ENCODE measurements around the gene ADORA3.

Gene ADORA3

DNA sequence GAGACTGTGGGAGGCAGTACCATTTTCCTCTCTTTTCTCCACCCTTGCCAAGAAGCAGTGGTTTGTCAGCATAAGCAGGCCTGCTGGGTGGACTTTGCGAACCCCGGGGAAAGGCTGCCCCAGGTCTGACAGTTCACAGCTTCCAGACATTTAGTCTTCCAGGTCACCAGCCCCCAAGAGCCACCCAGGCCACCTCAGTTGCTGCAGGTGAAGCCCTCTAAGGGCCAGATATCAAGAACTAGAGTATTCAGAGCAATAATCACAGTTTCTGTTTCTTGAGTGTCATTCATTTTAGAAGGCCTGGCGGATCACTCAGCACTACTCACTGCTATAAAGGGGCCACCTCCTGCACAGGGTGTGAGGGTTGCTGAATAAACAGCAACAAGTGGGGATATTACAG is 9.5 kb upstream of the ADORA3 start:
- no peaks in the 10 kb centered on the region for H3K79me2 ChIP-seq (ENCODE audit: control insufficient read depth, insufficient read depth, low read length)
- no peaks in the 10 kb centered on the region for H3K36me3 ChIP-seq (ENCODE audit: control insufficient read depth, insufficient read depth, low read length)
- no peak overlapping the region for H3K27ac ChIP-seq (ENCODE audit: low read depth, low read length)
- H3K4me3 ChIP-seq (ENCODE audit: low read length), result no peak overlapping the region
- H2AK5ac ChIP-seq (ENCODE audit: low read length), result no peak overlapping the region
- H3K79me1 ChIP-seq (ENCODE audit: low read length), result no peaks in the 10 kb centered on the region
- no peak for DNase-seq
- H4K8ac ChIP-seq (ENCODE audit: low read depth, low read length), result no peak overlapping the region
- no peak overlapping the region for H2BK5ac ChIP-seq (ENCODE audit: low read length)
- H3K27me3 ChIP-seq (ENCODE audit: insufficient read depth, low read length, poor library complexity), result no peaks in the 10 kb centered on the region
- no peak overlapping the region for H3K9ac ChIP-seq (ENCODE audit: low read length)
- H3K18ac ChIP-seq (ENCODE audit: low read length), result no peak overlapping the region
- no peak overlapping the region for H3K4ac ChIP-seq (ENCODE audit: low read depth, low read length)
- no peak overlapping the region for H3K4me2 ChIP-seq (ENCODE audit: low read length)
- no peaks in the 10 kb centered on the region for H3K4me1 ChIP-seq (ENCODE audit: control insufficient read depth, low read depth, low read length)
- no peak overlapping the region for H3K23ac ChIP-seq (ENCODE audit: low read length)
- WGBS (ENCODE audit: extremely low coverage, insufficient coverage, low lambda C conversion rate), result no CpG with 5 or more reads among the region's 3 CpGs
- H2BK120ac ChIP-seq (ENCODE audit: low read depth, low read length), result no peak overlapping the region
- no peak overlapping the region for H4K5ac ChIP-seq (ENCODE audit: low read length)
- H2BK15ac ChIP-seq (replicated peaks; ENCODE audit: low read depth), result no peak overlapping the region
- H3K56ac ChIP-seq (ENCODE audit: low read length), result no peak overlapping the region

DNA sequence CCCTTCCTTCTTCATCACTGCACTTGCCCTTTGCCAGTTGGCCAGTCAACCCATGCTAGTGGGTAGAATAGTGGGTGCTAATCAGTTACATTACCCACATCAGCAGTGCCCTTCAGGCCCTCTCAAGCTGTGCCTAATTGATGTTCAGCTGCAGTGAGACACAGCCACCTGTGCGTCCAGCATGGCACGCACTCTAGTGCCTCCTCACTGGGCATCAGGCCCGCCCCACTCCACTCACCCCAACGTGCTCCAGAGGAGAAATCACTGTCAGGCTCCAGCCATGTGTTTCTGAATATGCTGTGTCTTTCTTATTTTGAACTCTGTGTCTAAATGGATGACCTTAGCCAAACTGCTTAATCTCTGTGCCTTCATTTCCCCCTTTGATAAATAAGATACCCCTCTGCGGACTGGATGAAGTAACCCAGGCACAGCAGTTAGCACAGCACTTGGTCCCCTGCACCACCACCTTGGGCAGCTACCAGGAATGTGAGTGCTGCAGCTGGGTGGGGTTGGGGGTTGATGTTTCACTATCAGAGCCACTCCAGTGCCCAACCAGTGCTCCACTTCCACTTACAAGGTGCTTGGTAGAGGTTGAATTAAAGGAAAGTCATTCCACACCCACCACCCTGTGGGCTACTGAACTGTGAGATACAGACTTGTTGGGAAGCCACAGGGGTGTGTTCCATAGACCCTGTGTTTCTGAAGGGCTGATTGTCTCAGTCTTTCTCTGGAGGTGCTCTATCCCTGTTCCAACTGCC is 8.9 kb upstream of the ADORA3 start:
- peaks cover 1% of the 10 kb centered on the region for H3K4me1 ChIP-seq (ENCODE audit: control insufficient read depth, low read depth, low read length)
- H3K56ac ChIP-seq (ENCODE audit: low read length), result no peak overlapping the region
- no peak overlapping the region for H3K23ac ChIP-seq (ENCODE audit: low read length)
- no peak overlapping the region for H4K5ac ChIP-seq (ENCODE audit: low read length)
- no CpG with 5 or more reads among the region's 5 CpGs for WGBS (ENCODE audit: extremely low coverage, insufficient coverage, low lambda C conversion rate)
- H2AK5ac ChIP-seq (ENCODE audit: low read length), result no peak overlapping the region
- H3K4me2 ChIP-seq (ENCODE audit: low read length), result no peak overlapping the region
- no peaks in the 10 kb centered on the region for H3K79me1 ChIP-seq (ENCODE audit: low read length)
- H3K27ac ChIP-seq (ENCODE audit: low read depth, low read length), result no peak overlapping the region
- no peaks in the 10 kb centered on the region for H3K27me3 ChIP-seq (ENCODE audit: insufficient read depth, low read length, poor library complexity)
- no peak overlapping the region for H2BK120ac ChIP-seq (ENCODE audit: low read depth, low read length)
- H3K4ac ChIP-seq (ENCODE audit: low read depth, low read length), result no peak overlapping the region
- no peak overlapping the region for H4K8ac ChIP-seq (ENCODE audit: low read depth, low read length)
- no peak overlapping the region for H3K9ac ChIP-seq (ENCODE audit: low read length)
- H2BK5ac ChIP-seq (ENCODE audit: low read length), result no peak overlapping the region
- no peak overlapping the region for H3K18ac ChIP-seq (ENCODE audit: low read length)
- H3K4me3 ChIP-seq (ENCODE audit: low read length), result no peak overlapping the region
- H2BK15ac ChIP-seq (replicated peaks; ENCODE audit: low read depth), result no peak overlapping the region
- no peaks in the 10 kb centered on the region for H3K36me3 ChIP-seq (ENCODE audit: control insufficient read depth, insufficient read depth, low read length)
- no peak for DNase-seq
- no peaks in the 10 kb centered on the region for H3K79me2 ChIP-seq (ENCODE audit: control insufficient read depth, insufficient read depth, low read length)

DNA sequence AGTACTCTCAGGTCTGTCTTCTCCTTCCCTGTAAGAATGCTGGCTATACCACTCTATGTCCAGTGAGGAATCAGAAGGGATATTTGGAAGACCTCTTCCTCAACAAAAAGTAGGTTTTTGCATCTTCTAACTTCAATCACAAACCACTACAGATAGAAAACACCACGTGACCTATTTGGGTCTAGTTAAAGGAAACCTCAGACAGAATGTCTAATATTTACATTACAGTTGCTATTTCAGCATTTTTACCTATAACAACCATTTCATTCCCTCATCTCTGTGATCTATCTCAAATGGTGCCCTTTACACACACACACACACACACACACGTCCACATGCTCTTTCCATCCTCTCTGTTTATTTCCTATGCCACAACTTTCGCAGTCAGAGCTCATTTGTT is 7.9 kb upstream of the ADORA3 start:
- H3K4me2 ChIP-seq (ENCODE audit: low read length), result no peak overlapping the region
- H4K5ac ChIP-seq (ENCODE audit: low read length), result no peak overlapping the region
- H3K79me2 ChIP-seq (ENCODE audit: control insufficient read depth, insufficient read depth, low read length), result no peaks in the 10 kb centered on the region
- no peaks in the 10 kb centered on the region for H3K79me1 ChIP-seq (ENCODE audit: low read length)
- peaks cover 2% of the 10 kb centered on the region for H3K4me1 ChIP-seq (ENCODE audit: control insufficient read depth, low read depth, low read length)
- H2BK15ac ChIP-seq (replicated peaks; ENCODE audit: low read depth), result no peak overlapping the region
- no peak overlapping the region for H2BK120ac ChIP-seq (ENCODE audit: low read depth, low read length)
- H3K4me3 ChIP-seq (ENCODE audit: low read length), result no peak overlapping the region
- H3K23ac ChIP-seq (ENCODE audit: low read length), result no peak overlapping the region
- no peak overlapping the region for H2AK5ac ChIP-seq (ENCODE audit: low read length)
- no peak overlapping the region for H3K4ac ChIP-seq (ENCODE audit: low read depth, low read length)
- DNase-seq, result no peak
- H3K18ac ChIP-seq (ENCODE audit: low read length), result no peak overlapping the region
- no CpG with 5 or more reads among the region's 3 CpGs for WGBS (ENCODE audit: extremely low coverage, insufficient coverage, low lambda C conversion rate)
- no peaks in the 10 kb centered on the region for H3K36me3 ChIP-seq (ENCODE audit: control insufficient read depth, insufficient read depth, low read length)
- H4K8ac ChIP-seq (ENCODE audit: low read depth, low read length), result no peak overlapping the region
- H3K9ac ChIP-seq (ENCODE audit: low read length), result no peak overlapping the region
- no peak overlapping the region for H3K56ac ChIP-seq (ENCODE audit: low read length)
- H2BK5ac ChIP-seq (ENCODE audit: low read length), result no peak overlapping the region
- no peaks in the 10 kb centered on the region for H3K27me3 ChIP-seq (ENCODE audit: insufficient read depth, low read length, poor library complexity)
- no peak overlapping the region for H3K27ac ChIP-seq (ENCODE audit: low read depth, low read length)

DNA sequence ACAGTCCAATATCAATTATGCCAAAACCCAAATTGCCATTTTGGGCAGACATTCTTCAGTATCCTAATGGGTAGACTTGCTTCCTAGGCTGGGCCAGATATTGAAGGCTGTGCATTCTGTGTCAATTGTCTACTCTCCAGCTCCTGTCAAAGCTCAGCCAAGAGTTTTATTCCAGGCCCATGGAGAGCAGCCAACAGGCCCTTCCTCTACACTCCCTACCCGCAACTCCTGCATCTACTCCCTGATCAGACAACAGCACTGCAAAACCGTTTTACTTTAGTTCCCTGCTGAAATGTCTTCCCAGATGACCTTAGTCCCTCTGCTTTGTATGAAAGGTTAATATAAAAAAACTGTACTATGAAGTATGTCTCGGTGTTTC is 6.6 kb upstream of the ADORA3 start:
- Histone ChIP-seq H3K4me1 (ENCODE audit: control insufficient read depth, low read depth, low read length) (peaks cover 2% of the 10 kb centered on the region), H3K56ac (ENCODE audit: low read length) (no peak overlapping the region), H3K18ac (ENCODE audit: low read length) (no peak overlapping the region), H3K36me3 (ENCODE audit: control insufficient read depth, insufficient read depth, low read length) (no peaks in the 10 kb centered on the region), H4K8ac (ENCODE audit: low read depth, low read length) (no peak overlapping the region), H3K9ac (ENCODE audit: low read length) (no peak overlapping the region), H3K79me1 (ENCODE audit: low read length) (no peaks in the 10 kb centered on the region), H2BK120ac (ENCODE audit: low read depth, low read length) (no peak overlapping the region), H3K4me2 (ENCODE audit: low read length) (no peak overlapping the region), H2BK15ac (replicated peaks; ENCODE audit: low read depth) (no peak overlapping the region), H2AK5ac (ENCODE audit: low read length) (no peak overlapping the region), H3K4ac (ENCODE audit: low read depth, low read length) (no peak overlapping the region), H3K23ac (ENCODE audit: low read length) (no peak overlapping the region), H2BK5ac (ENCODE audit: low read length) (no peak overlapping the region), H3K4me3 (ENCODE audit: low read length) (no peak overlapping the region), H3K79me2 (ENCODE audit: control insufficient read depth, insufficient read depth, low read length) (no peaks in the 10 kb centered on the region), H3K27ac (ENCODE audit: low read depth, low read length) (no peak overlapping the region), H3K27me3 (ENCODE audit: insufficient read depth, low read length, poor library complexity) (no peaks in the 10 kb centered on the region), H4K5ac (ENCODE audit: low read length) (no peak overlapping the region)
- no peak for DNase-seq
- no CpG with 5 or more reads among the region's 3 CpGs for WGBS (ENCODE audit: extremely low coverage, insufficient coverage, low lambda C conversion rate)

DNA sequence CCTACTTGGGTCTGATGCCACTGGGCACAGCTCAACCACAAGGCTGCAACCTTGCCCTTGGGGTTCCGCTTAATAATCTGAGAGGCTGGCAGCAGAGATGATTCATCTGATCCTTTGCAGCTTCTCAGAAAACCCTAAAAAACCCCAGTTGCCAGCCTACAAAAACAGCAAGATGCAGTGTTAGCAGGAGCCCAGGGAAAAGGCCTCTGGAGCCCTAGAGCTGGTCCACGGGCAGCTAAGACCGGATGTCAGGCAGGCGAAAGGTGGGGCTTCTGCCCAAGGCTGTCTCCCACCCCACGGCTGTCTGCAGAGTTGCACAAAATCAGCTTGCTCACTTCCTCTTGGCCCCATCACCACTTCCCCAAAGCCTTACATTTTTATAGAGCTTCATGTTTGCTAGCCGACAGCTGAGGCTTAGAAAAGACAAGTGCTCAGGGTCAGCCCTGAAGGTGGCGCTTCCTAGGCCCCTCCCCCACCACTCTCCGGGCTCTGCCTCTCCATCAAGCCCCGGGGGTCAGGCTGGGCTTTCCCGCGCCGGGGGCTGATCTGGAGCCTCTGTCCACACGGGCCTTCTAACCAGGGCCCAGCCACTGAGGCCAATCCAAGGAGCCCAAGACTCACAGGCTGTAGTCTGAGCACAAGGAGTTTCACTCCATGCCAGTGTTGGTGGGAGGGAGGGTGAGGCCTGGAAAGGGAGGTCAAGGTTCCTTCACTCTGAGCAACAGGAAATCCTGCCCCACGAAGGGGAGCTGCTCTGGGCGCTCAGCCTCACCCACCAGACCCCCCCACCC is 4.2 kb upstream of the ADORA3 start:
- H2BK5ac ChIP-seq (ENCODE audit: low read length), result peak overlapping the region; percentile 66
- H4K8ac ChIP-seq (ENCODE audit: low read depth, low read length), result no peak overlapping the region
- DNase-seq, result peak; percentile 88
- H3K4me2 ChIP-seq (ENCODE audit: low read length), result peak overlapping the region; percentile 74
- H3K79me1 ChIP-seq (ENCODE audit: low read length), result no peaks in the 10 kb centered on the region
- H3K23ac ChIP-seq (ENCODE audit: low read length), result no peak overlapping the region
- H2BK120ac ChIP-seq (ENCODE audit: low read depth, low read length), result no peak overlapping the region
- H3K56ac ChIP-seq (ENCODE audit: low read length), result peak overlapping the region; percentile 89
- no peaks in the 10 kb centered on the region for H3K27me3 ChIP-seq (ENCODE audit: insufficient read depth, low read length, poor library complexity)
- H2BK15ac ChIP-seq (replicated peaks; ENCODE audit: low read depth), result no peak overlapping the region
- peak overlapping the region; percentile 80 for H3K9ac ChIP-seq (ENCODE audit: low read length)
- no peaks in the 10 kb centered on the region for H3K79me2 ChIP-seq (ENCODE audit: control insufficient read depth, insufficient read depth, low read length)
- no CpG with 5 or more reads among the region's 15 CpGs for WGBS (ENCODE audit: extremely low coverage, insufficient coverage, low lambda C conversion rate)
- no peaks in the 10 kb centered on the region for H3K36me3 ChIP-seq (ENCODE audit: control insufficient read depth, insufficient read depth, low read length)
- H3K4me1 ChIP-seq (ENCODE audit: control insufficient read depth, low read depth, low read length), result peaks cover 2% of the 10 kb centered on the region
- no peak overlapping the region for H2AK5ac ChIP-seq (ENCODE audit: low read length)
- no peak overlapping the region for H3K27ac ChIP-seq (ENCODE audit: low read depth, low read length)
- H3K4ac ChIP-seq (ENCODE audit: low read depth, low read length), result peak overlapping the region; percentile 44
- peak overlapping the region; percentile 28 for H4K5ac ChIP-seq (ENCODE audit: low read length)
- H3K18ac ChIP-seq (ENCODE audit: low read length), result peak overlapping the region; percentile 35
- no peak overlapping the region for H3K4me3 ChIP-seq (ENCODE audit: low read length)

Data from mesendoderm (in vitro differentiated cells).